Stimulated activated naive CD8-positive, alpha-beta T cell treated with anti-CD3 and anti-CD28 coated beads, Interleukin-15, Interleukin-2, amounts not matched to agents 100 ng/mL and 50 ng/mL, for 24 hours (primary cell): ENCODE measurements around the gene CATSPERE.
"Not testable (repeated sequence)": the region's sequence is repeated elsewhere in the genome, so short reads cannot be mapped to it uniquely, and the experiment has no call there.

Source experiments
- H3K27ac Mint-ChIP-seq: one replicate; pipeline ENCODE4 v1.8.0; 2021; ENCODE audit warnings: mild to moderate bottlenecking, mixed read lengths
- H3K27me3 Mint-ChIP-seq: one replicate; pipeline ENCODE4 v1.8.0; 2021; ENCODE audit warnings: mixed read lengths
- H3K36me3 Mint-ChIP-seq: one replicate; pipeline ENCODE4 v1.8.0; 2021; ENCODE audit warnings: low read depth, mixed read lengths
- H3K4me1 Mint-ChIP-seq: one replicate; pipeline ENCODE4 v1.8.0; 2021; ENCODE audit warnings: low read depth, mixed read lengths
- H3K4me3 Mint-ChIP-seq: one replicate; pipeline ENCODE4 v1.8.0; 2021; ENCODE audit warnings: mild to moderate bottlenecking, mixed read lengths
- H3K9me3 Mint-ChIP-seq: one replicate; pipeline ENCODE4 v1.8.0; 2021; ENCODE audit warnings: mixed read lengths

CATSPERE gene

GRCh38 chr1:244458781-244459180, 2.3 kb upstream of the CATSPERE start:
- H3K27ac Mint-ChIP-seq, result no peak overlapping the region
- no peaks in the 10 kb centered on the region for H3K27me3 Mint-ChIP-seq
- peaks cover 4% of the 10 kb centered on the region for H3K9me3 Mint-ChIP-seq

GRCh38 chr1:244460197-244460596, 876 bp upstream of the CATSPERE start:
- Mint-ChIP-seq H3K27ac (peak overlapping the region; percentile 28), H3K9me3 (peaks cover 4% of the 10 kb centered on the region), H3K36me3 (peaks cover 16% of the 10 kb centered on the region), H3K4me1 (peaks cover 21% of the 10 kb centered on the region), H3K27me3 (no peaks in the 10 kb centered on the region), H3K4me3 (peak overlapping the region; percentile 56)

More at GRCh38 chr1:244458781-244459180, 2.3 kb upstream of the CATSPERE start:
- Mint-ChIP-seq H3K36me3 (peaks cover 20% of the 10 kb centered on the region), H3K4me3 (no peak overlapping the region), H3K4me1 (peaks cover 24% of the 10 kb centered on the region)

GRCh38 chr1:244466724-244467123, 5.7 kb downstream of the CATSPERE start:
- peaks cover 6% of the 10 kb centered on the region for H3K4me1 Mint-ChIP-seq
- H3K36me3 Mint-ChIP-seq, result no peaks in the 10 kb centered on the region
- no peak overlapping the region for H3K27ac Mint-ChIP-seq
- H3K27me3 Mint-ChIP-seq, result no peaks in the 10 kb centered on the region
- H3K4me3 Mint-ChIP-seq, result no peak overlapping the region
- H3K9me3 Mint-ChIP-seq, result no peaks in the 10 kb centered on the region

- H3K36me3 Mint-ChIP-seq, result peaks cover 5% of the 10 kb centered on the region
- H3K27ac Mint-ChIP-seq, result no peak overlapping the region
- H3K9me3 Mint-ChIP-seq, result peaks cover 4% of the 10 kb centered on the region
- H3K4me1 Mint-ChIP-seq, result peaks cover 3% of the 10 kb centered on the region
- H3K27me3 Mint-ChIP-seq, result no peaks in the 10 kb centered on the region
- H3K4me3 Mint-ChIP-seq, result no peak overlapping the region
These were observed 12.1 kb downstream of the CATSPERE start for GRCh38 chr1:244473059-244473605.

- H3K27ac Mint-ChIP-seq, H3K9me3 Mint-ChIP-seq, H3K27me3 Mint-ChIP-seq, H3K36me3 Mint-ChIP-seq, H3K4me3 Mint-ChIP-seq, H3K4me1 Mint-ChIP-seq: not testable (repeated sequence)
These were observed 23.9 kb downstream of the CATSPERE start for GRCh38 chr1:244484971-244485370.

GRCh38 chr1:244494653-244495052, 33.6 kb downstream of the CATSPERE start:
- H3K4me1 Mint-ChIP-seq, result no peaks in the 10 kb centered on the region
- no peaks in the 10 kb centered on the region for H3K9me3 Mint-ChIP-seq
- H3K27me3 Mint-ChIP-seq, result no peaks in the 10 kb centered on the region
- no peaks in the 10 kb centered on the region for H3K36me3 Mint-ChIP-seq
- no peak overlapping the region for H3K27ac Mint-ChIP-seq
- H3K4me3 Mint-ChIP-seq, result no peak overlapping the region

GRCh38 chr1:244496186-244496585, 35.1 kb downstream of the CATSPERE start:
- Mint-ChIP-seq H3K36me3 (no peaks in the 10 kb centered on the region), H3K9me3 (no peaks in the 10 kb centered on the region), H3K27me3 (no peaks in the 10 kb centered on the region), H3K4me3 (no peak overlapping the region), H3K4me1 (no peaks in the 10 kb centered on the region), H3K27ac (no peak overlapping the region)

- H3K4me1 Mint-ChIP-seq, result no peaks in the 10 kb centered on the region
- no peak overlapping the region for H3K4me3 Mint-ChIP-seq
- H3K36me3 Mint-ChIP-seq, result no peaks in the 10 kb centered on the region
- H3K27me3 Mint-ChIP-seq, result no peaks in the 10 kb centered on the region
- H3K27ac Mint-ChIP-seq, result no peak overlapping the region
- H3K9me3 Mint-ChIP-seq, result no peaks in the 10 kb centered on the region
These were observed 36.7 kb downstream of the CATSPERE start for GRCh38 chr1:244497805-244498204.

- not testable (repeated sequence) for H3K36me3 Mint-ChIP-seq, H3K27ac Mint-ChIP-seq, H3K9me3 Mint-ChIP-seq, H3K4me3 Mint-ChIP-seq, H3K4me1 Mint-ChIP-seq, H3K27me3 Mint-ChIP-seq
These were observed 38.4 kb downstream of the CATSPERE start for GRCh38 chr1:244499484-244499883.

- not testable (repeated sequence) for H3K9me3 Mint-ChIP-seq, H3K4me1 Mint-ChIP-seq, H3K36me3 Mint-ChIP-seq
These were observed 39.4 kb downstream of the CATSPERE start for GRCh38 chr1:244500515-244500914.

GRCh38 chr1:244502630-244503029, 41.6 kb downstream of the CATSPERE start:
- Mint-ChIP-seq H3K27ac (no peak overlapping the region), H3K9me3 (peaks cover 4% of the 10 kb centered on the region), H3K4me1 (no peaks in the 10 kb centered on the region), H3K36me3 (peaks cover under 1% of the 10 kb centered on the region), H3K4me3 (no peak overlapping the region), H3K27me3 (no peaks in the 10 kb centered on the region)

More at GRCh38 chr1:244500515-244500914, 39.4 kb downstream of the CATSPERE start:
- H3K27me3 Mint-ChIP-seq, H3K4me3 Mint-ChIP-seq, H3K27ac Mint-ChIP-seq: not testable (repeated sequence)

GRCh38 chr1:244513493-244513892, 52.4 kb downstream of the CATSPERE start:
- H3K4me1 Mint-ChIP-seq, result no peaks in the 10 kb centered on the region
- H3K9me3 Mint-ChIP-seq, result peaks cover 14% of the 10 kb centered on the region
- H3K27me3 Mint-ChIP-seq, result no peaks in the 10 kb centered on the region
- H3K27ac Mint-ChIP-seq, result no peak overlapping the region
- H3K36me3 Mint-ChIP-seq, result no peaks in the 10 kb centered on the region
- no peak overlapping the region for H3K4me3 Mint-ChIP-seq

- Mint-ChIP-seq H3K27me3 (no peaks in the 10 kb centered on the region), H3K4me1 (no peaks in the 10 kb centered on the region), H3K9me3 (peaks cover 23% of the 10 kb centered on the region), H3K4me3 (no peak overlapping the region), H3K27ac (no peak overlapping the region), H3K36me3 (peaks cover 19% of the 10 kb centered on the region)
These were observed 54.6 kb downstream of the CATSPERE start for GRCh38 chr1:244515680-244516079.

GRCh38 chr1:244536316-244536715, 75.2 kb downstream of the CATSPERE start:
- Mint-ChIP-seq H3K4me1 (no peaks in the 10 kb centered on the region), H3K4me3 (no peak overlapping the region), H3K36me3 (peaks cover 18% of the 10 kb centered on the region), H3K27me3 (no peaks in the 10 kb centered on the region), H3K27ac (no peak overlapping the region), H3K9me3 (peaks cover 21% of the 10 kb centered on the region)

GRCh38 chr1:244545511-244545910, 84.4 kb downstream of the CATSPERE start:
- peaks cover 29% of the 10 kb centered on the region for H3K9me3 Mint-ChIP-seq
- peaks cover 4% of the 10 kb centered on the region for H3K36me3 Mint-ChIP-seq
- no peak overlapping the region for H3K27ac Mint-ChIP-seq
- no peak overlapping the region for H3K4me3 Mint-ChIP-seq
- H3K4me1 Mint-ChIP-seq, result no peaks in the 10 kb centered on the region
- no peaks in the 10 kb centered on the region for H3K27me3 Mint-ChIP-seq

GRCh38 chr1:244548558-244549115, 87.6 kb downstream of the CATSPERE start:
- H3K9me3 Mint-ChIP-seq, result peaks cover 34% of the 10 kb centered on the region

More at GRCh38 chr1:244548558-244549115, 87.6 kb downstream of the CATSPERE start:
- Mint-ChIP-seq H3K27me3 (no peaks in the 10 kb centered on the region), H3K27ac (no peak overlapping the region), H3K4me1 (no peaks in the 10 kb centered on the region), H3K4me3 (no peak overlapping the region), H3K36me3 (peaks cover 4% of the 10 kb centered on the region)
